NCI-H1417 (cell line): ENCODE data around the gene MDN1.
"Not testable (repeated sequence)": the region's sequence is repeated elsewhere in the genome, so short reads cannot be mapped to it uniquely, and the experiment has no call there.

Experiments
- DNase-seq, 3 experiments: peaks; one replicate each; lab custom pipeline; 2025; lab: John Stamatoyannopoulos, UW

Gene MDN1

DNA sequence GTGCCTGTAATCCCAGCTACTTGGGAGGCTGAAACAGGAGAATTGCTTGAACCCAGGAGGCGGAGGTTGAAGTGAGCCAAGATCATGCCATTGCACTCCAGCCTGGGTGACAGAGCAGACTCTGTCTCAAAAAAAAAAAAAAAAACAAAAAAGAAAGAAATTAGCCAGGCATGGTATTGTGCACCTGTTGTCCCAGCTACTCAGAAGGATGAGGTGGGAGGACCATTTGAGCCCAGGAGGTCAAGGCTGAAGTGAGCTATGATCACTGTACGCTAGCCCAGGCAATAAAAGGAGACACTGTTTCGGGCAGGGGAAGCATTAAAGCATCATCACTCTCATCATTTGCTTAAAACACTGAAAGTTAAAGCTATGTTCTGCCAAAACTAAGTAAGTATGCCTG, 6.2 kb downstream of the MDN1 start:
- not testable (repeated sequence) for DNase-seq

GRCh38 chr6:89807581-89807980, 12.0 kb downstream of the MDN1 start:
- DNase-seq, result no peak

- no peak for DNase-seq
These were observed 13.7 kb downstream of the MDN1 start for GRCh38 chr6:89805814-89806371.

DNA sequence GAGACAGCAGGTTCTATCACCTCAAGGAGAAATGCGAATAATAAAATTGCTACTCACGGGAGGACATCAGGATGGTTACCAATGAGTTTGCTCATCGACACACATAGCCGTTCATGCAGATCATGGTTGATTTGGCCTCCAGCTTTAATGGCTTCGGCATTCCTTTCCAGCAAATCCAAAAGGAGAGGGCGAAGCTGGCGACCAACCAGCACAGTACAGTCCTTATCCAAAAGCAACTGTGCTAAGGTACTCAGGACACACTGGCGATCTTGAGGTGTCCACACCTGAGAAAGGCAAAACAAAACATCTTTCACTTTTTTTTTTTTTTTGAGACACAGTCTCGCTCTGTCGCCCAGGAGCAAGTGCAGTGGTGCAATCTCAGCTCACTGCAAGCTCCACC, 16.3 kb downstream of the MDN1 start:
- DNase-seq, result no peak

- DNase-seq, result no peak
These were observed 19.8 kb downstream of the MDN1 start for GRCh38 chr6:89799756-89800155.

DNA sequence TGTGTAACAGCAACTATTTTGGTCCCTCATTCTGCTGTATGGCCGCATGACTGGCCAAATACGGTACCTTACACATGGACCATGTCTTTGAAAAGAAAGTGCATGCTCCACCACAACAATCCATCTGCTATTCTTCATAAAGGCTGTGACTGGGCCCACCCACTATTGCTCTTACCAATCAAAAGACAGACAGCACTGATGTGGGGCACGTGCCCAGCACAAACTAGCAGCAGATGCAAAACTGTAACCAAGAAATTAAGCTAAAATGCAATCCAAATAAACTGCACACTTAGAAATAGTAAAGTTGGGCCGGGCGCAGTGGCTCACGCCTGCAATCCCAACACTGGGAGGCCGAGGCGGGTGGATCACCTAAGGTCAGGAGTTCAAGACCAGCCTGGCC, 20.5 kb downstream of the MDN1 start:
- DNase-seq, result no peak

DNA sequence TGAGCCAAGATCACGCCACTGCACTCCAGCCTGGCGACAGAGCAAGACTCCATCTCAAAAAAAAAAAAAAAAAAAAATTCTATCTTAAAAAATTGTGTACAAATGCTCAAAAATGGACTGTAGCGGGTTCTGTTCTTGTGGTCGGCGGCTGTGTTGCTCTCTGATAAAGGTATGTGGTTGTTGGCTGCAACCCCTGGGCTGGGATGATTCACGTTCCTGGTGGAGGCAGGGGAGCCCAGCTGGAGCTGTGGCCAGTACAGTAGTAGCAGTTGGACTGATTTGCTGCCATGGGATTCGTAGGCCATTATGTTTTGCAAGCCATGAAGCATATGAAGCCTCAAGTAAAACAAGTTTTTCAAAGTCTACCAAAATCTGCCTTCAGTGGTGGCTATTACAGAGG, 22.3 kb downstream of the MDN1 start:
- no peak for DNase-seq

- DNase-seq, result no peak
These were observed 25.3 kb downstream of the MDN1 start for GRCh38 chr6:89794324-89794723.

GRCh38 chr6:89793586-89793985, 26.0 kb downstream of the MDN1 start:
- no peak for DNase-seq

DNA sequence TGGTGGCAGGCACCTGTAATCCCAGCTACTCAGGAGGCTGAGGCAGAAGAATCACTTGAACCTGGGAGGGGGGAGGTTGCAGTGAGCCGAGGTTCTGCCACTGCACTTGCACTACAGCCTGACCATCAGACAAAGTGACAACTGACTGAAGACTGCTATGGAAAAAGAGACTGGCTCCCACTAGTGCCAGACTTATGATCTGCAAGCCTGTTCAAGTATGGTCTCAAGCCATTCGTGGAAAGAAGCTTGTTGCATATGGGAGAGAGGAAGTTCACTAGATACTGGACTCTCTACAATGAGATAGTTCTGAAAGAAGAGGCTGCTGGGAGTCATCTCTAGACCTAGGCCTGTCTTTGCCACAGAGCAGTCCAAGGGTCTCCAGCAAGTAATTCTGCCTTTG, 26.7 kb downstream of the MDN1 start:
- peak in 1 of 3 experiments; percentile 38 for DNase-seq

GRCh38 chr6:89790403-89790802, 29.2 kb downstream of the MDN1 start:
- no peak for DNase-seq

DNA sequence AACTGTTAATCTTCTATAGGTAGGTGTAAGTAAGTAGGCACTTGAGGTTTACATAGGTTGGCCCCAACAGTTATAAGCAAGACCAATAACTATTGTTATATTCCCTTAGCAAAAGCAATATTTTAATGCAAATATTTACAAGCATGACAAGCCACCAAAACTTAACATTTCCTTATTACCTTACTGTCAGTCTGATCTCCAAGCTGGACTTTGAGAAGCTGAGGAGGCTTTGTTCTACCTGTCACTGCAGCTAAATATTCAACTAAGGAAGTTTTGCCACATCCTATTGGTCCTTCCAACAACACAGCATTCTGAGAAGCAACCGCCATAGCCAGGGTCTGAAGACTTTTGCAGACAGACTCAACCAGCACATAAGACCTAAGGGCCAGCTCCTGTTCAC, 29.6 kb downstream of the MDN1 start:
- no peak for DNase-seq

GRCh38 chr6:89787660-89788328, 31.8 kb downstream of the MDN1 start:
- no peak for DNase-seq

- no peak for DNase-seq
These were observed 32.6 kb downstream of the MDN1 start for GRCh38 chr6:89786970-89787369.

- no peak for DNase-seq
These were observed 34.8 kb downstream of the MDN1 start for GRCh38 chr6:89784838-89785237.

DNA sequence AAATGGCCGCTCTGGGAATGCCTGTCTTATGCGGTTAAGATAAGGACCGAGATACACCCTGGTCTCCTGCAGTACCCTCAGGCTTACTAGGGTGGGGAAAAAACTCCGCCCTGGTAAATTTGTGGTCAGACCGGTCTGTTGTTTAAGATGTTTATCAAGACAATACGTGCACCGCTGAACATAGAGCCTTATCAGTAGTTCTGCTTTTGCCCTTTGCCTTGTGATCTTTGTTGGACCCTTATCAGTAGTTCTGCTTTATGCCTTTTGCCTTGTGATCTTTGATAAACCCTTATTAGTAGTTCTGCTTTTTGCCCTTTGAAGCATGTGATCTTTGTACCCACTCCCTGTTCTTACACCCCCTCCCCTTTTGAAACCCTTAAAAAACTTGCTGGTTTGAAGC, 36.3 kb downstream of the MDN1 start:
- not testable (repeated sequence) for DNase-seq

DNA sequence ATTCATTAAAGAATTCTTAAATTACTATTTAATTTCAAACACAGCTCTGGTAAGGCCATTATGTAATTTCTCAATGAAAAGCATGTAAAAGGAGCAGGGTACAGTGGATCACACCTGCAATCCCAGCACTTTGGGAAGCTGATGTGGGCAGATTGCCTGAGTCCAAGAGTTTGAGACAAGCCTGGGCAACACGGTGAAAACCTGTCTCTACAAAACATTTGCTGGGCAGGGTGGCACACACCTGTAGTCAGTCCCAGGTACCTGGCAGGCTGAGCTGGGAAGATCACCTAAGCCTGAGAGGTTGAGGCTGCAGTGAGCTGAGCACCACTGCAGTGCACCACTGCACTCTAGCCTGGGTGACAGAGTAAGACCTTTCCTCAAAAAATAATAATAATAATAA, 37.4 kb downstream of the MDN1 start:
- DNase-seq, result no peak

GRCh38 chr6:89781070-89782034, 38.2 kb downstream of the MDN1 start:
- DNase-seq, result no peak

GRCh38 chr6:89777455-89777854, 42.1 kb downstream of the MDN1 start:
- DNase-seq, result no peak

DNA sequence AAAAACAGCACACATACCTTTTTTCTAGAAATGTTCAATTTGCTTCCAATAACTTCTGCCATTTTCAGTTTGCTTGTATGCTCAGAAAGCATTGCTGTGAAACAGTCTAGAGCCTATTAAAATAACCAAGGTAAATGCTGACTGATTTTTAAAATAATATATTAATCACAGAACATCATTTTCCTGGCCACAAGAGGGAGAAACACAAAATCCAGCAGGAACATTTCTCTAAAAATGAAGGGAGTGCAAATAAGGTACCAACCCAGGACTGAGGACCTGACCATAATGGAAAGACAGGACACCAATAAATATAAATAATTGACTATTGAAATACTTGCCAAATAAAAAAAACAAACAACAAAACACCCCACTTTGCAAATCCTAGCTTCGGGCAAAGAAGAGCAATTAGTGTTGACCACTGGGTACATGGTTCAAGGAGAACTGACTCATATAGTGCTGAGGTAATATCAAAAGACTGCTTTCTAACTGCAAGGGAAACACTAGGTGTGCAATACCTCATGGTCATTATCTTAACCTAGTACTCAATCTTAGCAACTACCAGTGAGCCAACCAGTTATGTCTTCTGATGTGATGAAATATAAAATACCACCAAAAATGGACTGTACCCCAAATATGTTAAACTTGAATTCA, 42.9 kb downstream of the MDN1 start:
- DNase-seq, result no peak

DNA sequence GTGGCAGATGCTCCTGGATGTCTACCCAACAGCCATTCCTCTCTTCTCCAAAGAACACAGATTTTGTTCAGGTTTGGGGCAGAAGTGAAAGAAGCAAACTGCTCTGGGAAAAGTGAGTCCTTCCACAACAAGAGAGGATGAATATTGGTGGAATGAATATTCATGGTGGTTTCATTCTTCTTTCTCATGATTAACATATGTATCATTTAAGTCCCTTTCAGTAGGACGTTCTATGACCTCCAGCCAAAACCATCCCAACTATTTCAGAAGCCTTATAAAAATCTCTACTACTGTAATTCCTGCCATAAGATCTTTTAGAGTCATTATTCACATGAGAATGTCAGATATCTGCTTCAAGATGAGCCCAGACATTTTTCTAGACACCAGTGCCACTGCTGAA, 44.4 kb downstream of the MDN1 start:
- DNase-seq, result no peak

- DNase-seq, result no peak
These were observed 50.0 kb downstream of the MDN1 start for GRCh38 chr6:89769572-89769971.

DNA sequence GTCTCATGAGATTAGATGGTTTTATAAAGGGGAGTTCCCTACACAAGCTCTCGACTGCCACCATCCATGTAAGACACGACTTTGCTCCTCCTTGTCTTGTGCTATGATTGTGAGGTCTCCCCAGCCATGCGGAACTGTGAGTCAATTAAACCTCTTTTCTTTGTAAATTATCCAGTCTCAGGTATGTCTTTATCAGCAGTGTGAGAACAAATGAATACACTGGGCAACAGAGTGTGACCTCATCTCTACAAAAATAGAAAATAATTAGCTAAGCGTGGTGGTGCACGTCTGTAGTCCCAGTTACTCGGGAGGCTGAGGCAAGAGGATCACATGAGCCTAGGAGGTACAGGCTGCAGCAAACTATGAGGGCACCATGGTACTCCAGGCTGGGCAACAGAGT, 51.3 kb downstream of the MDN1 start:
- no peak for DNase-seq
